Measurements from ENCODE around the gene KNDC1.
"Not testable (repeated sequence)": the region's sequence is repeated elsewhere in the genome, so short reads cannot be mapped to it uniquely, and the experiment has no call there.

KNDC1 gene

GRCh38 chr10:133261726-133262325, 101.8 kb downstream of the KNDC1 start:
- Histone ChIP-seq H3K4me1 (ENCODE audit: low read depth, poor library complexity, severe bottlenecking) (peaks cover 36% of the 10 kb centered on the region), H3K9ac (peak overlapping the region; percentile 64), H3K27me3 (ENCODE audit: insufficient read depth, low read depth) (no peaks in the 10 kb centered on the region; the same call in 1 of the 2 replicates), H2AFZ (ENCODE audit: low read depth) (0 out of 2 replicates have a peak overlapping the region, but pooled peaks have one; percentile 36), H3K79me2 (ENCODE audit: insufficient read depth, low read depth) (no peaks in the 10 kb centered on the region), H3K4me2 (peak overlapping the region; percentile 54; the same call in 1 of the 2 replicates), H4K20me1 (ENCODE audit: insufficient read depth) (no peaks in the 10 kb centered on the region), H3K4me3 (IDR thresholded peaks at IDR 0.05; ENCODE audit: insufficient read depth, low read depth, low read length) (no peak overlapping the region), H3K27ac (no peak overlapping the region), H3K36me3 (ENCODE audit: insufficient read depth) (no peaks in the 10 kb centered on the region)
- TF ChIP-seq CTCF (conservative IDR thresholded peaks at IDR 0.05; ENCODE audit: low read depth, low read length): no peak

DNA sequence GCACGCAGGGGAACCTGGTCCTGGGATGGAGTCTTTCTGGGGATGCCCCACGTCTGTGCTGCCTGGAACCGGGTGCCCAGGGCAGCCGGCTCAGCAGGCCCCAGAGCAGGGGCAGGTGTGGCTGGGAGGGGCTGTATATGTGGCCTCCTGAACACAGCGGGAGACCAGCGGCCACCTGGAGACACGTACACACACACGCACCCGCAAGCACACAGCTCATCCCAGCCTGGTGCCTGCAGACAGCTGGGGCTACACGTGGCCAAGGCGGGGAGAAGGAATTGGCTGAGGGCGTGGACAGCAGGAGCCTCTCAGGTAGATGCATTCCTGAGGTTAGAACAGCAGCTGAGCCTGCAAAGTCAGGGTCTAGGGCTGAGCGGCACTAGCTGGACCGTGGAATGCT, 102.7 kb downstream of the KNDC1 start:
- H3K27ac ChIP-seq: no peak overlapping the region
- H3K79me2 ChIP-seq (ENCODE audit: insufficient read depth, low read depth): no peaks in the 10 kb centered on the region
- no peak overlapping the region for H2AFZ ChIP-seq (ENCODE audit: low read depth)
- no peaks in the 10 kb centered on the region for H3K36me3 ChIP-seq (ENCODE audit: insufficient read depth)
- no peak overlapping the region for H3K9ac ChIP-seq
- no peaks in the 10 kb centered on the region for H4K20me1 ChIP-seq (ENCODE audit: insufficient read depth)
- H3K27me3 ChIP-seq (ENCODE audit: insufficient read depth, low read depth): no peaks in the 10 kb centered on the region
- TF ChIP-seq CTCF (conservative IDR thresholded peaks at IDR 0.05; ENCODE audit: low read depth, low read length): no peak
- H3K4me2 ChIP-seq: no peak overlapping the region; the same call in 1 of the 2 replicates
- peaks cover 36% of the 10 kb centered on the region for H3K4me1 ChIP-seq (ENCODE audit: low read depth, poor library complexity, severe bottlenecking)
- no peak overlapping the region for H3K4me3 ChIP-seq (IDR thresholded peaks at IDR 0.05; ENCODE audit: insufficient read depth, low read depth, low read length)

DNA sequence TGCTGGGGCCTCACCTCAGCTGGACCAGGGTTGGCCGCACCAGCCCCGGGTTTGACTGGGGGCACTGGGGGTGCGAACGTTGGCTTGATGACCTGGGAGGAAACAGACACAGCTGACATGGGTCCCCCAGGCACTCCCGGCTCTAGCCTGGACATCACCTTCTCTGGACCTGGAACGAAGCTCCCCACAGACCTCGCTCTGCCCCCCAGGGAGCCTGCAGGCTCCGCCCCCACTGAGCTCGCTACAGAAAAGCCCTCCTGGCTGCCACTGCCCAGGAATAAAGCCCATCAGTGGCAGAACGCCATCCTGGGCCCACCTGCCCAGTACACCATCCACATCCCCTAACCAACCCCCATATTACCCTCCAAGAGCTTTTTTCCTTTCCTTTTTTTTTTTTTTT, 103.7 kb downstream of the KNDC1 start:
- no peaks in the 10 kb centered on the region for H3K36me3 ChIP-seq (ENCODE audit: insufficient read depth)
- no peak for TF ChIP-seq CTCF (conservative IDR thresholded peaks at IDR 0.05; ENCODE audit: low read depth, low read length)
- no peak overlapping the region for H3K4me3 ChIP-seq (IDR thresholded peaks at IDR 0.05; ENCODE audit: insufficient read depth, low read depth, low read length)
- no peaks in the 10 kb centered on the region for H3K79me2 ChIP-seq (ENCODE audit: insufficient read depth, low read depth)
- H2AFZ ChIP-seq (ENCODE audit: low read depth): no peak overlapping the region
- H3K9ac ChIP-seq: no peak overlapping the region
- H3K4me1 ChIP-seq (ENCODE audit: low read depth, poor library complexity, severe bottlenecking): peaks cover 26% of the 10 kb centered on the region
- no peak overlapping the region for H3K4me2 ChIP-seq
- no peak overlapping the region for H3K27ac ChIP-seq
- no peaks in the 10 kb centered on the region for H3K27me3 ChIP-seq (ENCODE audit: insufficient read depth, low read depth)
- no peaks in the 10 kb centered on the region for H4K20me1 ChIP-seq (ENCODE audit: insufficient read depth)

- Histone ChIP-seq H3K36me3 (ENCODE audit: insufficient read depth) (no peaks in the 10 kb centered on the region), H2AFZ (ENCODE audit: low read depth) (no peak overlapping the region), H3K27ac (no peak overlapping the region), H3K4me2 (no peak overlapping the region), H3K79me2 (ENCODE audit: insufficient read depth, low read depth) (no peaks in the 10 kb centered on the region), H3K4me1 (ENCODE audit: low read depth, poor library complexity, severe bottlenecking) (peaks cover 19% of the 10 kb centered on the region), H3K4me3 (IDR thresholded peaks at IDR 0.05; ENCODE audit: insufficient read depth, low read depth, low read length) (no peak overlapping the region), H3K27me3 (ENCODE audit: insufficient read depth, low read depth) (no peaks in the 10 kb centered on the region), H4K20me1 (ENCODE audit: insufficient read depth) (no peaks in the 10 kb centered on the region), H3K9ac (no peak overlapping the region)
- no peak for TF ChIP-seq CTCF (conservative IDR thresholded peaks at IDR 0.05; ENCODE audit: low read depth, low read length)
Observed at GRCh38 chr10:133264461-133264860, 104.4 kb downstream of the KNDC1 start.

DNA sequence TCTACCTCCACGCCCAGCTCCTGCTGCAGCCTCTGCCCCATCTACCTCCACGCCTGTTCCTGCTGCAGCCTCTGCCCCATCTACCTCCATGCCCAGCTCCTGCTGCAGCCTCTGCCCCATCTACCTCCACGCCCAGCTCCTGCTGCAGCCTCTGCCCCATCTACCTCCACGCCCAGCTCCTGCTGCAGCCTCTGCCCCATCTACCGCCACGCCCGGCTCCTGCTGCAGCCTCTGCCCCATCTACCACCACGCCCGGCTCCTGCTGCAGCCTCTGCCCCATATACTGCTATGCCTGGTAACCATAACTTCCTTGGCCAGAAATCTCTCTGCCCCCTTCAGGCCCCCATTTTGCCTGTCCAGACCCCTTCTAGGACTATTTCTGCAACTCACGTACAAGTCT, 105.0 kb downstream of the KNDC1 start:
- H2AFZ ChIP-seq (ENCODE audit: low read depth); H3K27me3 ChIP-seq (ENCODE audit: insufficient read depth, low read depth); H3K27ac ChIP-seq; H3K4me2 ChIP-seq; H3K79me2 ChIP-seq (ENCODE audit: insufficient read depth, low read depth); H3K9ac ChIP-seq; H4K20me1 ChIP-seq (ENCODE audit: insufficient read depth); H3K4me3 ChIP-seq (IDR thresholded peaks at IDR 0.05; ENCODE audit: insufficient read depth, low read depth, low read length); H3K36me3 ChIP-seq (ENCODE audit: insufficient read depth): not testable (repeated sequence)
- peaks cover 14% of the 10 kb centered on the region for H3K4me1 ChIP-seq (ENCODE audit: low read depth, poor library complexity, severe bottlenecking)

All from KMS-11 (cell line).